CD4-positive, alpha-beta T cell treated with Interleukin-6 for 4 hours (primary cell): ENCODE data around the gene CHPT1.

Source experiments
- DNase-seq: peaks from one replicate; pipeline ENCODE4 v3.0.0-alpha.2; 2020; ENCODE audit warnings: mixed read lengths

CHPT1 gene

DNA sequence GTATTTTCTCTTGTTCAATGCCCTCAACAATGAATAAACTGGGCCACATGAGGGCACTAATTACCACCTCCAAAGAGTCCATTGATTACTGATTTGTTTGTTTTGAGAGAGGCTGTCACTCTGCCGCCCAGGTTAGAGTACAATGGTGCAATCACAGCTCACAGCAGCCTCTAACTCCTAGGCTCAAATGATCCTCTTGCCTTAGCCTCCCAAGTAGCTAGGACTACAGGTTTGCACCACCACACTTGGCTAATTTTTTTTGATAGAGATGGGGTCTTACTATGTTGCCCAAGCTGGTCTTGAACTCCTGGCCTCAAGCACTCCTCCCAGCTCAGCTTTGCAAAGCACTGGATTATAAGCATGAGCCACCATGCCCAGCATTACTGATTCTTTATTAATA is 70.1 kb downstream of the CHPT1 start:
- DNase-seq, result no peak

DNA sequence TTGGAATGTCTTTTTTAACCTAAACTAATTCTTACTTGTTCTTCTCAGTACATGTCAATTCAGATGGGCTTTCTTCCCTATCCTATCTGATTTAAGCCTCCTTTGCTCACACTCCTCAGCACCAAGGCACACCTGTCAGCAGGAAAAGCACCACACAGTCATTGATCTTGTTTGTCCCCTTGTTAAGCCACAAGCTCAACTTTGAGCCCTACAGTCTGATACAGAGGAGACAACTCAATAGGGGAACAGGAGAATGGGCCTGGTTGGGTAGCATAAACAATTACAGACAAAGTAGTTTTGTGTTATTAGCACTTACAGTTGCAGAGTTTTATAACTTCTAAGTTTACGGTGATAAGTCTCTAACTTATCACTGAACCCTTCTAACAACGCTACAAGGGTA is 71.3 kb downstream of the CHPT1 start:
- no peak for DNase-seq

DNA sequence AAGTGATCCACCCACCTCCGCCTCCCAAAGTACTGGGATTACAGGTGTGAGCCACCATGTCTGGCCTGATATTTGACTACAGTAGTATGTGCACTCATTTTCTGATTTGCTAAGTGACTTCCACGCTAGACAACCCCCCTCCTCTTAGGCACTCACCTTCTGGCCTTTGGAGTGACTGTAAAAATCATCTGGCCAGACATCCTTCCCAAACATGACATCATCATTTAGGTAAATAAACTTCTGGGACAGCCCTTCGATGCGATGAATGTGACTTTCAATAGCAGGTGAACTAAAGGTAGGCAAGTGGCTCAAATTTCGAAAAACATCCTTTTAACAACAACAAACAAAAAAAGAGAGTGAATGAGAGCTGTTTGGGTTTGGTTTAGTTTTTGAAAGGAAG is 72.4 kb downstream of the CHPT1 start:
- no peak for DNase-seq

DNA sequence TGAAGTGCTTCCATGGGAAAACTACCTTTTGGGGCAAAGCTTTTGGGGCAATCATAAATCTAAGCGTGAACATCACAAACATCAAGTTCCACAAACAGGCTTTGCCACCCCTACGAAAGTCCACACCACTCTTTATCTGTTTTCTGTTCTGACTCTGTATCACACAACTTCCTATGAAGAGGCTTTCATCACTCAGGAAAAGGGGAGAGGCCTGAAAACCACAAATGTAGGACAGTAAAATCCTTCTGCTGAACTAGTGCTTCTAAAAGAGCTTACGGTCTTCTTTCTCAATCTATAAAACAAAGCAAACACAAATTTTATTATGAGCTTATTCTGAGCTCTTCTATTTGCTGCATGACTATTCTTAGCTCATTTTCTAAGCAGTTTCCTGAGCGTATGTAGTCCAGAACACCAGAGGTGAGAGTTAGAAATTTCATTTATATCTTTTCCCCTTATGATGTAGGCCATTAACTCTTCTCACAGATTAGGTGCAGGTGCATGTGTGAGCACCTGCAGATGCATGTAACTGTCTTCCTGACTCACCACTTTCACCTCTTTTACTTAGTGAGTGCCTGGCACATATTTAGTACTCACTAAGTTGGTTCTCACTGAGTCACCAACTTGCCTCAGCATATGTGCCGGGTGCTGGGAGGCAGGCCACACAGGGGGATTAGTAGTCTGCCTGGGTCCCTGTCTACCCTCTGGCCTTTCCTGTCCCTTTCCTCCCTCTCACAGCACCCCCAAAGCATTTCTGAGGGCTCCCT is 74.8 kb downstream of the CHPT1 start:
- no peak for DNase-seq

DNA sequence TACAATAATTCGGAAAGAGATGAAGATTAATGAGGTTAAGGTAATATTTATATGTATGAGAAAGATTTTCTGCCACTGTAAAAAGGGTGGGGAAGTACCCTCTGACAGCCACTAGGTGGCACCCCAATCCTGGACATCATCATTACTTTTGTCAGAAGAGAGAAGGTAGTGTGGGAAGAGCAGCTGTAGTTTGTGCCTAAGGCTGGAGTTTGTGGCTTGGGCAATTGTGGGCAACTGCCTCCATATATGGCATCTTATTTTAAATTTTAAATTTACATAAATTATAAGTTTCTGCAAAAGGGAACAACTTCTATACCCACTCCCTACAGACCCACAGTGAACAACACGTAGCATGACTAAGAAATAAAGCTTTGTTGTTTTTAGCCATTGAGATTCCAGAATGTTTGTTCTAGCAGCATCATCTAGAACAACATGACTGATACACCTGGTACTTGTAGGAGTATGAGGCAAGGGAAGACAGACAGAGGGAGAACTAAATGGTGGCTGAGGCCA is 76.3 kb downstream of the CHPT1 start:
- peak; percentile 80 for DNase-seq

DNA sequence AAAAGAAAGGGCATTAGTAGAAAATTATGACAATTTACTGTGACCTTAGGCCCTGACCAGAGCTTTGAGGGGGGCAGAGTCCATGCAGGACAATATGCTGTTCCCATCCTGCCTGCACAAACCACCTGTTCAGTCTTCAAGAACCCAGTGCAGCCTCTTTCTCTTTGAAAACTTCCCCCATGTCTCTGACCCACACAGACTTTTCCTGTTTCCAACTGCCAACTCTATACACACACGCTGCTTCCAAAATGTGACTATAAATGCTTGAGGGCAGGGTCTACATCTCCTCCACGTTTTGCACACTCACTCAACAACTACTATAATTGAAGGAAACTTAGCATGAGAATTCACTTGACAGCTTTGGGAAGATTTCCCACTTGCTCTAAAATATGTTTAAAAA is 78.4 kb downstream of the CHPT1 start:
- DNase-seq, result no peak

DNA sequence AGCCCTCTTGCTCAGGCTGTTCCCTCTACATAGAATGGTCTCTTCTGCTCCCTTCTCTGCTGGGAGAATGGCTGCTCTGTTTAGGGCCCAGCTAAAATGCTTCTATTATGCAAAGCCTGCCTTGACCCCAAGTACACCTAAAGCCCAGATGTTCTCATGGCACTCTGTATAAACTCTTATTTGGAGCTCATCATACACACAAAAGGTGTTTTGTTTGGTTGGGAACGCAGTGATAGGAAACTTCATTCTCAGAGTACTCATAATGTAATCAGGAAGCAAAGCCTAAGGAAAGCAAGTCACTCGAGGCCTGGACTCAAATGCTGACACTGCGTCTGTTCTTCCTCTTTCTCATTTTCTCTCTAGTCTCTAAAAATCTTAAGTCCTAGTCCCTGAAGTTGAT is 80.0 kb downstream of the CHPT1 start:
- no peak for DNase-seq

DNA sequence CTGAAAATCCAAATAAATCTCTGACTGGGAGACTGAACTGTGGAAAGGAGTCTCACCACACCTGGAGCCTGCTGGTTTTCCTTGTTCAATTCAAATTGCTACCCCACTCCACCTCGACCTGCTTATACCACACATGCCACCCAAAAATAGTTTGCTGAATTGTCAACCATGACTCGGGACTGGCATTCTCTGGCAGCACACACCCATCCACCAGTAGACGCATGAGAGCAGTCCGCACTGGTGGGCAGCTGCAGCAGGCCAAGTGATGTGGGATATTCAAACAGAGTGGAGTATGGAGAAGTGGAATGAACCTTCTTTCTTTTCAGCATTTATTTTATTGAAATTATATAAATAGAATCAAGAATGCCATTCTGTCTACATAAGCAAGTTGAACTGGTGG is 80.5 kb downstream of the CHPT1 start:
- no peak for DNase-seq
